ENCODE data around the gene KDM5A.

Gene KDM5A

DNA sequence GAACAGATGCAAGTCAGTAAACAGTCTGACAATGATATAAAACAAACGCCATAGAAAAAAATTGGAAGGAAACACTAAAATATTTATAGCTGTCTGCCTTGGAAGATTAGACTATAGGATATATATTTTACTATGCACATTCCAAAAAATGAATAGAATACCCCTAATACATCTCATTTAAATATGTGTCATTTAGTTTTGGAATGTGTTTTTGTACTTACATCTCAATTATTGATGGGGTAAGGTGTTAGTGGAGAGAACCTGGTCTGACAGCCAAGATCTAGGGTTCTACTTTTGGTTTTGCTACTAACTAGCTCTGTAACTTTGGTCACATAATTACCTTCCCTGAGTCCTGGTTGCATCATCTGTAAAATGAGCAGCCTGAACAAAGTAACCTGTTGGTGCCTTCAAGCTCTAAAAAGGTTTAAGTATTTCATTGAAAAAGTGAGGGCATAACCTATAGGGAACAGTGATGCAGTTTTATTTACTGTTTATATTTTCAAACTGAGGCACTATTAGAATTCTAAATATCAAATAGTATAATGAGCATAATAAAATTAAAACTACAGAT is 97.9 kb downstream of the KDM5A start:
- TF ChIP-seq, protein P1, sequence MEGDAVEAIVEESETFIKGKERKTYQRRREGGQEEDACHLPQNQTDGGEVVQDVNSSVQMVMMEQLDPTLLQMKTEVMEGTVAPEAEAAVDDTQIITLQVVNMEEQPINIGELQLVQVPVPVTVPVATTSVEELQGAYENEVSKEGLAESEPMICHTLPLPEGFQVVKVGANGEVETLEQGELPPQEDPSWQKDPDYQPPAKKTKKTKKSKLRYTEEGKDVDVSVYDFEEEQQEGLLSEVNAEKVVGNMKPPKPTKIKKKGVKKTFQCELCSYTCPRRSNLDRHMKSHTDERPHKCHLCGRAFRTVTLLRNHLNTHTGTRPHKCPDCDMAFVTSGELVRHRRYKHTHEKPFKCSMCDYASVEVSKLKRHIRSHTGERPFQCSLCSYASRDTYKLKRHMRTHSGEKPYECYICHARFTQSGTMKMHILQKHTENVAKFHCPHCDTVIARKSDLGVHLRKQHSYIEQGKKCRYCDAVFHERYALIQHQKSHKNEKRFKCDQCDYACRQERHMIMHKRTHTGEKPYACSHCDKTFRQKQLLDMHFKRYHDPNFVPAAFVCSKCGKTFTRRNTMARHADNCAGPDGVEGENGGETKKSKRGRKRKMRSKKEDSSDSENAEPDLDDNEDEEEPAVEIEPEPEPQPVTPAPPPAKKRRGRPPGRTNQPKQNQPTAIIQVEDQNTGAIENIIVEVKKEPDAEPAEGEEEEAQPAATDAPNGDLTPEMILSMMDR (IDR thresholded peaks at IDR 0.05; ENCODE audit: extremely low read depth, insufficient read depth, missing control alignments): no peak
- in situ Hi-C loops (cut with MboI; ENCODE audit: low pct_unique_long_range_greater_than_20kb, low sequenced_read_pairs, unreplicated experiment): no loop called here
- DNase-seq (ENCODE audit: low spot score): no peak

DNA sequence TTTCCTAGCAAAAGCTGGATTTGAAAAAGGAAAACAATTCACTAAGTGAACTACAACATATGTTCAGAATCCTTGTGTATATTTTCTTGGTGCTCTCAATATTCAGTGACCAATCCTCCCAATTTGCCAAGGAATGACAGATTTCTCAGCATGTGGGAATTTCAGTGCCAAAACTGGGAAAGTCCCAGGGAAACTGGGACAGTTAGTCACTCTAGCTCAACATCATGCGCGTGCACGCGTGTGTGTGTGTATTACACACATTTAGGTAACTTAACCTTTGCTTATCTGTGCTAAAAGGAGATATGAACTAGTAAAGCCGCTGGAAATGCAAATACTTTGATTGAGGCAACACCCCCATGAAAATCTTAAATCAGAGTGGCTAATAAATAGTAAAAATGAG is 100.4 kb downstream of the KDM5A start:
- TF ChIP-seq, protein P1 (IDR thresholded peaks at IDR 0.05; ENCODE audit: extremely low read depth, insufficient read depth, missing control alignments): no peak
- in situ Hi-C loops (cut with MboI; ENCODE audit: low pct_unique_long_range_greater_than_20kb, low sequenced_read_pairs, unreplicated experiment): no loop called here
- no peak for DNase-seq (ENCODE audit: low spot score)

DNA sequence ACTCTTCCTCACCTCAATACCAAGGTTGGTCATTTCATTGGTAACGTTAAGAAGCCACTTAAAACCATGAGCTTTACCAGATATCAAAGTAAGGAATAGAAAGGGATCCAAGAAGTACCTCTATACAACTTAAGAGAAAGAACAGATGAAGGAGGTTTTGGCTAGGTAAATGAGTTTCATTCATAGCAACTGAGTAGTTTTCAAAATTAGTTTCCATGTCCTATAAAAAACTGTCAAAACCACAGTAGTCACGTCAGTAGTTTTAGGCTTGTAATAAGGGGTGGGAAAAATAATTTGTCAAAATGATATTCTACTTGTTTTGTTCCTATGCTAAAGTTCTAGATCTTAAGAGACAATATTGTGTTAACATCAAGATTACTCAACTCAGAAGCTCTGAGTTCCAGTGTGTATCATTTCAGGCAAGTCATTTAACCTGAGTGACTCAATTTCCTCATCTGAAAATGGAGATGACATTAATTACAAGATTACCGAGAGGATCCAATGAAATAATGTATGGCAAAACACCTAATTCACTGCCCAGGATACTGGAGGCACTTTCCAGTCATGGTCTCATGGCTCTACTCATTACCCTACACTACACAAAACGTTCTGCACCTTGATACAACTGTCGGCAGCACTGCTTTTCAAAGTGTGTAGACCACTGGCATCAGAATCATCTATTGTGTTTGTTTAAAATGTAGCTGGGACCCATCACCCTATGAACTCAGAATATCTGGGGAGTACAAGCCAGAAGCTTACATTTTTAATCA is 102.4 kb downstream of the KDM5A start:
- TF ChIP-seq, protein P1 (IDR thresholded peaks at IDR 0.05; ENCODE audit: extremely low read depth, insufficient read depth, missing control alignments): no peak
- no peak for DNase-seq (ENCODE audit: low spot score)
- in situ Hi-C loops (cut with MboI; ENCODE audit: low pct_unique_long_range_greater_than_20kb, low sequenced_read_pairs, unreplicated experiment): no loop called here

DNA sequence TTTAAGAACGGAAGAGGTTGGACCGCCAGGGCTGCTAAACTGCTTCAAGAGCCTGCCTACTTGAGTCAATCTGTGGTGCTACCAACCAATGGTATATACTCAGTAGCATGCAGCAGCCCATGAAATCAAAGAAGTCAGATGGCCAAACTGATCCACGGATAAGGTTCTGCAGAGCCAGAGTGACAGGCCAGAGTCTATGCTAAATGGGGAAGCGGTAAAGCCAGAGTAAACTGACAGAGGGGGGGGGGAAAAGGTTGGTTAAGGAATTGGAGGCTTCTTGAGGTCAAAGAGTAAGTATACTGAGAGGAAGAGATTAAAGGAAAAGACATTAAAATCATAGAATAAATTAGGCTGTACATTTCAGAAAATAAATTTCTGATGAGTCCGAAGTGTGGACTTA is 111.1 kb downstream of the KDM5A start:
- in situ Hi-C loops (cut with MboI; ENCODE audit: low pct_unique_long_range_greater_than_20kb, low sequenced_read_pairs, unreplicated experiment): no loop called here
- TF ChIP-seq, protein P1 (IDR thresholded peaks at IDR 0.05; ENCODE audit: extremely low read depth, insufficient read depth, missing control alignments): no peak
- no peak for DNase-seq (ENCODE audit: low spot score)

DNA sequence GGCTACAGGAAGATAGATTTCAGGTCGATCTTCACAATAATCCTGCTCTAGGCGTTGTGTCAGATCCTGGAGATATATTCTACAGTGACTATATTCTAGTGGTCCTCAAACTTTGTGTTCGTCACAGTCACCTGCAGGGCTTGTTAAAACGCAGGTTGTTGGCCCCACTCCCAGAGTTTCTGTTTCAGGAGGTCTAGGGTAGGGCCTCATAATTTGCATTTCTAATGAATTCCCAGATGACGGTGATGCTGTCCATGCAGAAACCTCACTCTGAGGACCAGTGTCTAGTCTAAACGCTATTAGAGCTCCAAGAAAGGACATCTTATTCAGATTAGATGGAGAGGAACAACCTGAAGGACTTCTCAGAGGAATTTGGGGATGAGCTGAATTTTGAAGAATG is 113.3 kb downstream of the KDM5A start:
- in situ Hi-C loops (cut with MboI; ENCODE audit: low pct_unique_long_range_greater_than_20kb, low sequenced_read_pairs, unreplicated experiment): no loop called here
- TF ChIP-seq, protein P1 (IDR thresholded peaks at IDR 0.05; ENCODE audit: extremely low read depth, insufficient read depth, missing control alignments): no peak
- DNase-seq (ENCODE audit: low spot score): no peak

DNA sequence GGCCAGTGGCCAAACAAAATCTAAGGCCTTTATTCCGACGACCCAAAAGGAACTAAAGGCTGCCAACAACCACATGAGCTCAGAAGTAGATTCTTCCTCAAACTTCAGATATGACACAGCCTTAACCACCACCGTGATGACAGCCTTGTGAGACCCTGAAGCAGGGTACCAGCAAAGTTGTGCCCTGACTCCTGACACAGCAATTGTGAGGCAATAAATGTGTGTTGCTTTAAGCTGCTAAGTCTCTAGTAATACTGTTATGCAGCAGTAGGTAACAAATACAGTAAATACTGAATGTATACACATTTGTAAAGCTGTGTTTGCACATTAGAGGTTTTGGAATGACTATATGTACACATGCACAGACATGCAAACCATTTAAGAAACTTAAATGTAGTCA is 115.7 kb downstream of the KDM5A start:
- DNase-seq (ENCODE audit: low spot score): no peak
- in situ Hi-C loops (cut with MboI; ENCODE audit: low pct_unique_long_range_greater_than_20kb, low sequenced_read_pairs, unreplicated experiment): no loop called here
- TF ChIP-seq, protein P1 (IDR thresholded peaks at IDR 0.05; ENCODE audit: extremely low read depth, insufficient read depth, missing control alignments): no peak
